ENCODE results near the gene BMP6. TPM values are rescaled to one million over a fixed set of nuclear protein-coding genes. Genes with fewer than 3 reads are reported as not detected.

The BMP6 gene
- polyA plus RNA-seq, 1 experiment: 0.77 TPM

- Histone ChIP-seq H3K4me3 (ENCODE audit: low read depth, low read length) (no peak overlapping the region), H3K27me3 (ENCODE audit: control insufficient read depth, insufficient read depth, low read length) (peaks cover 2% of the 10 kb centered on the region), H3K9me3 (ENCODE audit: control insufficient read depth, insufficient read depth, low read length) (no peaks in the 10 kb centered on the region), H3K27ac (ENCODE audit: low read depth, low read length) (no peak overlapping the region)
- no peak for TF ChIP-seq CTCF (IDR thresholded peaks at IDR 0.05; ENCODE audit: low read depth, low read length)
- ChIA-PET POLR2A (no interaction called here), CTCF (no interaction called here)
- DNase-seq (ENCODE audit: low read depth, low spot score): no peak
These were observed 194.0 kb downstream of the BMP6 start for GRCh38 chr6:7919871-7920270.

GRCh38 chr6:7920425-7920824 is 194.5 kb downstream of the BMP6 start:
- Histone ChIP-seq H3K9me3 (ENCODE audit: control insufficient read depth, insufficient read depth, low read length) (no peaks in the 10 kb centered on the region), H3K27ac (ENCODE audit: low read depth, low read length) (no peak overlapping the region), H3K4me3 (ENCODE audit: low read depth, low read length) (no peak overlapping the region), H3K27me3 (ENCODE audit: control insufficient read depth, insufficient read depth, low read length) (peaks cover 2% of the 10 kb centered on the region)
- CTCF ChIA-PET: no interaction called here
- TF ChIP-seq CTCF (IDR thresholded peaks at IDR 0.05; ENCODE audit: low read depth, low read length): no peak
- DNase-seq (ENCODE audit: low read depth, low spot score): no peak
- POLR2A ChIA-PET: no interaction called here

GRCh38 chr6:7921046-7921445 is 195.1 kb downstream of the BMP6 start:
- H3K27ac ChIP-seq (ENCODE audit: low read depth, low read length): no peak overlapping the region
- peaks cover 2% of the 10 kb centered on the region for H3K27me3 ChIP-seq (ENCODE audit: control insufficient read depth, insufficient read depth, low read length)
- no peak for TF ChIP-seq CTCF (IDR thresholded peaks at IDR 0.05; ENCODE audit: low read depth, low read length)
- no peak overlapping the region for H3K4me3 ChIP-seq (ENCODE audit: low read depth, low read length)
- CTCF ChIA-PET: no interaction called here
- no peak for DNase-seq (ENCODE audit: low read depth, low spot score)
- POLR2A ChIA-PET: no interaction called here
- H3K9me3 ChIP-seq (ENCODE audit: control insufficient read depth, insufficient read depth, low read length): peaks cover 3% of the 10 kb centered on the region; the same call in 1 of the 2 replicates

- POLR2A ChIA-PET: no interaction called here
- DNase-seq (ENCODE audit: low read depth, low spot score): no peak
- Histone ChIP-seq H3K27me3 (ENCODE audit: control insufficient read depth, insufficient read depth, low read length) (peaks cover 2% of the 10 kb centered on the region), H3K4me3 (ENCODE audit: low read depth, low read length) (no peak overlapping the region), H3K27ac (ENCODE audit: low read depth, low read length) (no peak overlapping the region), H3K9me3 (ENCODE audit: control insufficient read depth, insufficient read depth, low read length) (peaks cover 3% of the 10 kb centered on the region; the same call in 1 of the 2 replicates)
- CTCF ChIA-PET: no interaction called here
- TF ChIP-seq CTCF (IDR thresholded peaks at IDR 0.05; ENCODE audit: low read depth, low read length): no peak
These were observed 195.8 kb downstream of the BMP6 start for GRCh38 chr6:7921632-7922092.

- DNase-seq (ENCODE audit: low read depth, low spot score): no peak
- POLR2A ChIA-PET: no interaction called here
These were observed 196.7 kb downstream of the BMP6 start for GRCh38 chr6:7922596-7922995.

More at GRCh38 chr6:7922596-7922995, 196.7 kb downstream of the BMP6 start:
- CTCF ChIA-PET: interaction anchor here (1.0 kb wide), 1 partner anchor 70 kb away, joined by 6 read pairs; no protein-coding TSS in a partner anchor
- no peak for TF ChIP-seq CTCF (IDR thresholded peaks at IDR 0.05; ENCODE audit: low read depth, low read length)
- Histone ChIP-seq H3K9me3 (ENCODE audit: control insufficient read depth, insufficient read depth, low read length) (peaks cover 3% of the 10 kb centered on the region; the same call in 1 of the 2 replicates), H3K4me3 (ENCODE audit: low read depth, low read length) (no peak overlapping the region), H3K27me3 (ENCODE audit: control insufficient read depth, insufficient read depth, low read length) (peaks cover 2% of the 10 kb centered on the region), H3K27ac (ENCODE audit: low read depth, low read length) (no peak overlapping the region)

Data from AG04450 (cell line).